NCI-H2171 (cell line): Measurements from ENCODE around the gene RALY.

Source experiments
- DNase-seq: peaks from one replicate; lab custom pipeline; 2025; lab: John Stamatoyannopoulos, UW

The RALY gene

GRCh38 chr20:33986560-33987216 is 7.0 kb upstream of the RALY start:
- no peak for DNase-seq

- DNase-seq, result no peak
Observed at GRCh38 chr20:33990075-33990474, 3.6 kb upstream of the RALY start.

GRCh38 chr20:33991502-33991901 is 2.2 kb upstream of the RALY start:
- no peak for DNase-seq

- DNase-seq, result no peak
Observed at GRCh38 chr20:33992145-33992922, 1.4 kb upstream of the RALY start.

- peak; percentile 100 for DNase-seq
Observed at GRCh38 chr20:33992923-33993575, 662 bp upstream of the RALY start.

- peak; percentile 69 for DNase-seq
Observed at GRCh38 chr20:33994222-33994913, 657 bp downstream of the RALY start.

GRCh38 chr20:33995053-33995831 is 1.5 kb downstream of the RALY start:
- DNase-seq, result peak; percentile 6

GRCh38 chr20:33999025-33999649 is 5.4 kb downstream of the RALY start:
- DNase-seq, result no peak

GRCh38 chr20:34001378-34001777 is 7.7 kb downstream of the RALY start:
- no peak for DNase-seq

GRCh38 chr20:34004227-34004626 is 10.5 kb downstream of the RALY start:
- no peak for DNase-seq

- no peak for DNase-seq
Observed at GRCh38 chr20:34004790-34005457, 11.2 kb downstream of the RALY start.

GRCh38 chr20:34006619-34007018 is 12.9 kb downstream of the RALY start:
- no peak for DNase-seq

- no peak for DNase-seq
Observed at GRCh38 chr20:34008477-34008876, 14.8 kb downstream of the RALY start.

GRCh38 chr20:34010405-34010931 is 16.8 kb downstream of the RALY start:
- no peak for DNase-seq

GRCh38 chr20:34011275-34011674 is 17.6 kb downstream of the RALY start:
- DNase-seq, result no peak

- DNase-seq, result no peak
Observed at GRCh38 chr20:34012330-34012729, 18.6 kb downstream of the RALY start.

GRCh38 chr20:34012735-34013134 is 19.0 kb downstream of the RALY start:
- no peak for DNase-seq

GRCh38 chr20:34013554-34013953 is 19.8 kb downstream of the RALY start:
- no peak for DNase-seq

GRCh38 chr20:34014878-34015277 is 21.2 kb downstream of the RALY start:
- no peak for DNase-seq
